Activated effector memory CD4-positive, alpha-beta T cell treated with anti-CD3 and anti-CD28 coated beads, Interleukin-2, amount 50 U/mL, for 16 hours (primary cell): ENCODE data around the gene SERPINE1.
"Not testable (repeated sequence)": the region's sequence is repeated elsewhere in the genome, so short reads cannot be mapped to it uniquely, and the experiment has no call there.

Source experiments
- DNase-seq: peaks from one replicate; pipeline ENCODE4 v3.0.0-alpha.2; 2020

Gene SERPINE1

GRCh38 chr7:101126651-101127459 is at the start of gene SERPINE1:
Gene SERPINE1, plus strand, starts transcription at chr7:101127104. Its CDS starts 1,290 bp downstream, at chr7:101128394.
- DNase-seq, result peak; percentile 75

GRCh38 chr7:101077303-101078086 is 49.4 kb upstream of the SERPINE1 start:
- DNase-seq, result peak; percentile 93

- no peak for DNase-seq
These were observed 45.5 kb upstream of the SERPINE1 start for GRCh38 chr7:101081432-101081831.

DNA sequence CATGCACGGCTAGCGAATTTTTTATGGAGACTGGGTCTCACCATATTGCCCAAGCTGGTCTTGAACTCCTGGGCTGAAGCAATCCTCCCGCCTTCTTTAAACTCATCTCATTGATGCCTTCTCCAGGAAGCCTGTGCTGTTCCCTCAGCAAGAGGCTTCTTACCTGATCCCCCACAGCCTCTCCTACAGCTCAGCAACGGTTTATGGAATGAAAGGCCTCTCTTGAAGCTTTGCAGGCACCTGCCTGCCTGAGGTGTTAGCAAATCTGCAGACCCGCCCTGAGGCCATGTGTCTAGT is 42.1 kb upstream of the SERPINE1 start:
- no peak for DNase-seq

DNA sequence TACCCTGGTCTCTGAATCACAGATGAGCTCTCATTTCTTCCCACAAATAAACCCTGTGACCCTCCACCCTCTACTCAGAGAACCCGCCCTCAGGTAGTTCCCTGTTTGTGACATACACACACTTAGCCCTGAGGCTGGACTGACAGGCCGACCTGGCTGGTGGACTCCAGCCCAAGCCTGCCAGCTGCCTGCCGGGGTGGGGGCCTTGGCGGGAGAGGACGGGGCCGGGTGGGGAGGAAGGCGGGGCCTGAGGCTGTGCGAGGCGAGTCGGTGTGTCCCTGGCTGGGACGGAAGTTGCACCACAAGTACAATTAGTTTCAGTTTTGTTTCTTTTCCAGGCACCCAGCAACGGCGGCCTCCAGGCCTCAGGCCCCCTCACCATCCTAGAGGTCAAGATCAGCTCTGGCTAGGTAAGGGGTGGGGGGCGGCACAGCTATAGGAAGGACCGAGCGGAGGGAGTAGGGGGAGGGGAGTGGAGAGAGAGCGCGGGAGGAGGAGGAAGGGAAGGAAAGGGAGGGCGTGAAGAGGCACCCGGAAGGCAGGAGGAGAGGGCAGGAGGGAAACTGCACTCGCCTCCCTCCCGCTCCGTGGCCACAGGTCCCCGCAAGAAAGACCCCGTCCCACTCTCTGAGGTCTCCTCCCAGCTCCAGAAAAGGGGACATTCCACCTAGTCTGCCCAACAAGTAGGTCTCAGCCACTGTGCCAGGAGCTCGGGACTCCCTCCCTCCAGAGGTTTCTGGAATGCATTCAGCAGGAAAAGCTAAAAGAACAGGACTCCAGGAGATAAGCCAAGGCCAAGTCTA is 41.5 kb upstream of the SERPINE1 start, which contains the start of gene TRIM56:
TSS of gene TRIM56 (plus strand) at position 320 of the 803 bp plus-strand sequence. CDS start 1,832 bp downstream, outside the sequence.
- DNase-seq, result peak; percentile 91

GRCh38 chr7:101087334-101088068 is 39.4 kb upstream of the SERPINE1 start:
- no peak for DNase-seq

DNA sequence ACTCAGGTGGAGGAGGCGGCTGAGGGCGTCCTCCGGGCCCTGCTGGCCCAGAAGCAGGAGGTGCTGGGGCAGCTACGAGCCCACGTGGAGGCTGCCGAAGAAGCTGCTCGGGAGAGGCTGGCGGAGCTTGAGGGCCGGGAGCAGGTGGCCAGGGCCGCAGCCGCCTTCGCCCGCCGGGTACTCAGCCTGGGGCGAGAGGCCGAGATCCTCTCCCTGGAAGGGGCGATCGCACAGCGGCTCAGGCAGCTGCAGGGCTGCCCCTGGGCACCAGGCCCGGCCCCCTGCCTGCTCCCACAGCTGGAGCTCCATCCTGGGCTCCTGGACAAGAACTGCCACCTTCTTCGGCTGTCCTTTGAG is 38.9 kb upstream of the SERPINE1 start:
- no peak for DNase-seq

DNA sequence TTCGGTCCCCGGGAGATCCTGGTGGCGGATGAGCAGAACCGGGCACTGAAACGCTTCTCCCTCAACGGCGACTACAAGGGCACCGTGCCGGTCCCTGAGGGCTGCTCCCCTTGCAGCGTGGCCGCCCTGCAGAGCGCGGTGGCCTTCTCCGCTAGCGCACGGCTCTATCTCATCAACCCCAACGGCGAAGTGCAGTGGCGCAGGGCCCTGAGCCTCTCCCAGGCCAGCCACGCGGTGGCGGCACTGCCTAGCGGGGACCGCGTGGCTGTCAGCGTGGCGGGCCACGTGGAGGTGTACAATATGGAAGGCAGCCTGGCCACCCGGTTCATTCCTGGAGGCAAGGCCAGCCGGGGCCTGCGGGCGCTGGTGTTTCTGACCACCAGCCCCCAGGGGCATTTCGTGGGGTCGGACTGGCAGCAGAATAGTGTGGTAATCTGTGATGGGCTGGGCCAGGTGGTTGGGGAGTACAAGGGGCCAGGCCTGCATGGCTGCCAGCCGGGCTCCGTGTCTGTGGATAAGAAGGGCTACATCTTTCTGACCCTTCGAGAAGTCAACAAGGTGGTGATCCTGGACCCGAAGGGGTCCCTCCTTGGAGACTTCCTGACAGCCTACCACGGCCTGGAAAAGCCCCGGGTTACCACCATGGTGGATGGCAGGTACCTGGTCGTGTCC is 37.9 kb upstream of the SERPINE1 start:
- no peak for DNase-seq

GRCh38 chr7:101089876-101090275 is 37.0 kb upstream of the SERPINE1 start:
- no peak for DNase-seq

GRCh38 chr7:101092266-101092905 is 34.5 kb upstream of the SERPINE1 start:
- not testable (repeated sequence) for DNase-seq

DNA sequence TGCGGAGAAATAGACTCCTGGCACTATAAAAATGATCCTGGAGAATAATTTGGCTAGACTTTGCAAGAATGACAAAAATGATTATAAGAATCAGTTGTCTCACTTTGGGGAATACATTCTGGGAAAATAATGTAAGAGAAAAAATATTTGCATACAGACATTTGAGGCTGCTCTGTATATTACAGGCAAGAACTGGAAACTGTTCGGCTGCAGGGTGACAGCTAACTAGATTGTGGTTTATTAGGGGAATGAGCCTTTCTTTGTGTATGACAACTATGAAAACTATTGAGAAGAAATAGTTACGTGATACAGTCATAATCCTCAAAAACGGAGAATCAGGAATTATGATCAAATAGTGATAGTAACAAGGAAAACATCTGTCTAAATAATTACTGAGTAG is 33.0 kb upstream of the SERPINE1 start:
- DNase-seq, result no peak

DNA sequence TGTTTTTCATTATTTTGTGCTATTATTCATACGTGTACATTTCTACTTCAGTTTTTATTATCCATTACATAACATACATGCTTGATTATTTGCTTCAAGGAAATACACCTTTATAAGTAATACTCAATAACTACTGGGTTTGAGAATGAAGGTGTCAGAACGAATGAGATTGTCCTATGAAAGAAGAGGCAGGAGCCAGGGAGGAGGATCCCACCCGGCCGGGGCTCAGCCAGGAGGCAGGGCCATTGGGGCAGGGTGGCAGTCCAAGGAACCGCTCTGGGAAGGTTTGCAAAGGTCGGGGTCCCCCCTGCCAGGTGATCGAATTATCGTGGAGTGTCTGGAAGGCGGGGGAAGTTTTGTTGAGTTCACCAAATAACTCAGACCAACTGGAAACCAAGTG is 32.5 kb upstream of the SERPINE1 start:
- no peak for DNase-seq

GRCh38 chr7:101094791-101095375 is 32.0 kb upstream of the SERPINE1 start:
- peak; percentile 70 for DNase-seq

- no peak for DNase-seq
These were observed 30.5 kb upstream of the SERPINE1 start for GRCh38 chr7:101096331-101096956.

GRCh38 chr7:101096957-101097347 is 30.0 kb upstream of the SERPINE1 start:
- no peak for DNase-seq

GRCh38 chr7:101097561-101097960 is 29.3 kb upstream of the SERPINE1 start:
- no peak for DNase-seq

DNA sequence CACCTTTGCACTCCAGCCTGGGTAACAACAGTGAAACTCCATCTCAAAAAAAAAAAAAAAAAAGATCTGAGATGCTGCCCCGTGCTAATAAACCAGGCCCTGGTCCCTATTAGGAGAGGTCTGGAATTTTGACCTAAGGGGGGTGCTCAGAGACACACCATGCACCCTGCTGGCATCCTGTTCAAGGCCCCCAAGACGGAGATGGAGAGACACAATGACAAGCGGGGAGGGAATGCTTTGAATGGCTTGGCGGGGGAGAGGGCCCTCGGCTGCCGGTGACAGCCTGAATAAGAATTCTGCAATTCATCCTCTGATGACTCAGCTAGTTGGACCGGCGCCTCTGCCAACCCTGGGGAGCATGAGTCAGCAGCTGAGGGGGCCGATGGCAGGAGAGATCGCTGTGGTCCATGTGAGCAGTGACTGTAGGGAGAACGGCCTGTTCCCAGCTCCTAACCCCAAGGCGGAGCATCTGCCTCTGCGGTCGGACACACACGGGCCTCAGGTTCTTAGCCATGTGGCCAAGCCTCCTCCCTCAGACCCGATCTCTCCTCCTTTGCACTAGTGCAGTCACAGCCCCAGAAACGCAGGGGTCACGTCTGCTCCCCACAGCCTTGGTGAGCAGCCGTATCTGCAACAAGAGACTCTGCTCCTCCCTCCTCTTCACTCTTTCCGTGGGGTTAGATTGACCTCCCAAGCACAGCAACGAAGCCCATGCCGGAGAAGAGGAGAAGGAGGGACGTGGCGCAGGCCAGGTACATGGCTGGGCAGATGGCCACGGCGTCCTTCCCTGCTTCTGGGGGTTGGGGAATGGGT is 26.7 kb upstream of the SERPINE1 start:
- DNase-seq, result peak; percentile 88

GRCh38 chr7:101100858-101101847 is 25.8 kb upstream of the SERPINE1 start:
- DNase-seq, result no peak
